Fibroblast of the aortic adventitia (primary cell): ENCODE results near the gene BUB1B. TPM values are rescaled to one million over a fixed set of nuclear protein-coding genes. Genes with fewer than 3 reads are reported as not detected.

Experiments used
- DNase-seq: peaks from one replicate; pipeline ENCODE4 v3.0.0-alpha.2; 2010; ENCODE audit warnings: low read depth
- H3K4me3 ChIP-seq: 2 replicates; pipeline ENCODE4 v1.5.1; 2011; ENCODE audit warnings: low read depth, mild to moderate bottlenecking, control low read depth, low read length, moderate library complexity
- total RNA-seq: library from RNA; depleted of rRNA; stranded (reverse); fragments of >200 nt; gene quantifications from 2 replicates; pipeline ENCODE4 v1.2.3, GENCODE V29; 2012; ENCODE audit warnings: low replicate concordance
- TF ChIP-seq, protein P1 (sequence below): IDR thresholded peaks from 2 replicates; pipeline ENCODE4 v1.5.1; 2011; ENCODE audit warnings: mild to moderate bottlenecking, low read length, control low read depth, inconsistent platforms; ENCODE audit not compliant: insufficient read depth

Gene BUB1B
- total RNA-seq, 1 donor = 35.2 TPM

DNA sequence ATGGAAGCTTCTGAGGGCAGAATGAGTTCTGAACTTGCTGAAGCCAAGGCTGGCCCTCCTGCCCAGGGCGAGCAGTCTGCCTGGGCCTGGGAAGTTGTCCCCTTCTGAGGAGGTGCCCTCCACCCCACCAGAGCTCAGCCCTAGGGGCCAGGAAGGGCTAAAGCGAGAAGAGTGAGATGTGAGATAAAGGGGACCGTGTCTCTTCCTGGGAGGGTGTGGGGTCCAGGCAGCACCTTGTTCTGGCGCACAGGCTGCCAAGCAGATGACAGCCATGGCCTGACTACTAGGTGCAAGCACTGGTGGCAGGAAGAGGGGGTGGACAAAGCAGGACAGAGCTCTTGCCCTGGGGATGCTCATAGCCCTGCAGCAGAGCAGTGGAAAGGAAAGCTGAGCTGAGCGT lies 81.7 kb downstream of the BUB1B start:
- no peak for DNase-seq
- TF ChIP-seq, protein P1, sequence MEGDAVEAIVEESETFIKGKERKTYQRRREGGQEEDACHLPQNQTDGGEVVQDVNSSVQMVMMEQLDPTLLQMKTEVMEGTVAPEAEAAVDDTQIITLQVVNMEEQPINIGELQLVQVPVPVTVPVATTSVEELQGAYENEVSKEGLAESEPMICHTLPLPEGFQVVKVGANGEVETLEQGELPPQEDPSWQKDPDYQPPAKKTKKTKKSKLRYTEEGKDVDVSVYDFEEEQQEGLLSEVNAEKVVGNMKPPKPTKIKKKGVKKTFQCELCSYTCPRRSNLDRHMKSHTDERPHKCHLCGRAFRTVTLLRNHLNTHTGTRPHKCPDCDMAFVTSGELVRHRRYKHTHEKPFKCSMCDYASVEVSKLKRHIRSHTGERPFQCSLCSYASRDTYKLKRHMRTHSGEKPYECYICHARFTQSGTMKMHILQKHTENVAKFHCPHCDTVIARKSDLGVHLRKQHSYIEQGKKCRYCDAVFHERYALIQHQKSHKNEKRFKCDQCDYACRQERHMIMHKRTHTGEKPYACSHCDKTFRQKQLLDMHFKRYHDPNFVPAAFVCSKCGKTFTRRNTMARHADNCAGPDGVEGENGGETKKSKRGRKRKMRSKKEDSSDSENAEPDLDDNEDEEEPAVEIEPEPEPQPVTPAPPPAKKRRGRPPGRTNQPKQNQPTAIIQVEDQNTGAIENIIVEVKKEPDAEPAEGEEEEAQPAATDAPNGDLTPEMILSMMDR = no peak
- no peak overlapping the region for H3K4me3 ChIP-seq

DNA sequence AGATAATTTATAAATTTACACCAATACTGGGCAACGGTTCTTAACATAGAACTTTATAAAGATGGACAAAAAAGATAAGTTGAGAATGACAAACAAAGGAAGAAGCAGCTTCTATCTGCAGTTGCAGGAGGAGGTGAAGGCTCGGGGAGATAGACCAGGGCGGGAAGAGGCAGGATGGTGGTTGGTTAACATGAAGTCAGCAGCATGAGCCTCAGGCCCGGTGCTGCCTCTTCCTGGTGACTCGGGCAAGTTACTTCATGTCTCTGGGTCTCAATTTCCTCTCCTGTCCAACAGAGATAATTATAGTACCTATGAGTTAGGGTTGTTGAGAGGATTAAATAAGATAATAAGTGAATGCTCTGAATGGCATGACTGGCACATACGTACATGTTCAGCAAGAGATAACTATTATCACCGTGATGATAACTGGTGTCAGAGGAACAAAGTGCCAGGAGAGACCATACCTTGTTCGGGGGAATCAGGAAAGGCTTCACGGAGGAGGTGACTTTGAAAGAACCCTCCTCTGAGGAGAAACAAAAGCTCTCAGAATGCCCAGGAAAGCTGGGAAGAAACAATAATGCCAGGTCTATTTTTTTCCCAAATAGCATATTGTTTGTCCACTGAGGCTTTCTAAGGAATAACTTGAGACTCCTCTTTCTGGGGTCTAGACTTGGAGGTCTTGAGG lies 82.4 kb downstream of the BUB1B start:
- no peak for DNase-seq

DNA sequence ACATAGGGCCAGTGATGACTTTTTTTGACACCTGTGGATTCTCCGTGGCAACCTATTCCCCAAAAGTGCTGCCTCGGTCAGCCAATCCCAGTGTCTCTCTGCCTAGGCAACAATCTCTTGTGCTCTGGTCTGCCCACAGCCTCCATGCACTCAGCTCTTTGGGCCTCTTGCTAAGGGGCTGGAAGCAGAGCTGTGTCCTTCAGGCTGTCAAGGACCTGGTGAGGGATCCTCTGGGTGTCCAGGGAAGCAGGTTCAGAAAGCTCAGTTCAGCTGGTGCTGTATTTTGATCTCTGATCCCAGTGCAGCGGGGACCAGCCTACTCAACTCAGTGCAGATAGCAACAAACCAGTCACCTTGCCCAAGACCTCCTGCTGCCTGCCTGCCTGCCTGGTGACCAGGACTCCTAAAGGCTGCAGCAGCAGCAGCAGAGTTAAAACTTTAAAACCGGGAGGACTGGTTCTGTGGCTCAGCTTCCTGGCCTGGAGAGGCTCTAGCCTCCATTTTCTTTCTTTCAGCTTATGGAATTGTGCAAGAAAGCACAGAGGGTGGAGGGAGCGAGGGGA lies 84.2 kb downstream of the BUB1B start:
- TF ChIP-seq, protein P1 = no peak
- no peak for DNase-seq
- H3K4me3 ChIP-seq = no peak overlapping the region

More for the DNA sequence above, 82.4 kb downstream of the BUB1B start:
- H3K4me3 ChIP-seq = no peak overlapping the region
- TF ChIP-seq, protein P1 = no peak

DNA sequence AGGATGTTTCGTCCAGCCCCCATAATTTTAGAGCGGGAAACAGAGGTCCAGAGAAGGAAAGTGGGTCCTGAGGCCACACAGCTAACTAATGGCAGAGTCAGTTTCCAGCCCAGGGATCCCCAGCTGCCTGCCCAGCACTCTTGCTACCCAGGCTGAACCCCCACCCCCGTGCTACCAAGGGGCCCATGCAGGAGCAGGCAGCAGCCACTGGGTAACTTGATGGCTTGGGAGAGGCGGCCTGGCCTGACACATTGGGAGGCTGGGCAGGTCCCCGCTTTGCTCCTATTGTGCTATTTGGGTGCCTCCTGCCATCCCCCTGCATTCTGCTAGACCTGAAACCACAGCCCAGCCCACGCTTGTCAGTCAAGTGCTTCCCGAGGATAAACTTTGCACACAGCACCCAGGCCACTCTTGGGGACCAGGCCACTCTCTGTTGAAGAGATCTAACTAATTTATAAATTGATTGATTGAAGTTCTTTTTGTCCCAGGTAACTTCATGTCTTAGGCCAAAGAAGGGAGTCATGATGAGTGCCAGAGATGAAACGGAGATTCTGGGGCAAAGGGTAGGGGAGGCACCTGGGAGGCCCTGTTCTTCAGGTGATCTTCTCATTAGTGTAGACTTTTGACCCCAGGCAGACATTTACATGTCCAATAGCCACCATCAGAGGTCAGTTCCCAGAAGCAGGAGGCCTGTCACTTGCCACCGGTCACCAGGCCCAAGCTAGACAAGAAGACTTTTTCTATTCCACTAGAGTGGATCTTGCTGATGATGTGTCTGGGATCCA lies 85.0 kb downstream of the BUB1B start:
- TF ChIP-seq, protein P1 = no peak
- no peak for DNase-seq
- H3K4me3 ChIP-seq = no peak overlapping the region

DNA sequence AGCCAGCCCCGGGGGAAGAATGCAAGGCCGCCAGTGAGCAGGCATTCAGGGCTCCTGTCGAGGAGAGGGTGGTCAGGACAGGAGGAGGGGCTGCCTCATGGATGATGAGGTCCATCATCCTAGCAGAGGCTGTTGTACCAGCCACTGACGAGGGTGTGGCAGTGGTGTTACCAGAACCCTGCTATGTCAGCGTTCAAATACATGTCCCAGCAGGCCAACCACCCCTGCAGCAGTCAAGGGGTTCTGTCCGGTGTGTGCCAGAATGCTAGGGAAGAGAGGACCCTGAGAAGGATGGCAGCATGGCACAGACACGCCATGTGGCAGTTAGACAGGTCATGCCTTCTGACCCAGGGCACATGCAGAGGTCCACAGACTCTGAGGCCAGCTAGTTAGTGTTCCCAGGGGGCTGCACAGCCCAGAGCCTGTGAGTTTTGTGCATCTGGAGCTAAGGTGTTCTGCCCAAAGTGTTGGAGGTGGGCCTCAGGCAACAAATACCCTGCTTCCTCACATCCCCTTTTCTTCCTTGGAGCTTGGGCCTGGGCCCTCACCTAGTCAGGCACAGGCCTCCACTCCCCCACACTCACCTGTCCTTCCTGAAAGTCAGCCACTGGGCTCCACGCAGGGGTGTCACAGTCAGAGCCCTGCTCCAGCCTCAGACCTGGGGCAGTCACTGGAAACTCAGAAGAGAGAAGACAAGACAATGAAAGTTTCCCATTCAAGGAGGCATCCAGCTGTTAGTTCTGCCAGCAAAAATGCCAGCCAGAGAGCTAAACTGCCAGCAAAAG lies 85.8 kb downstream of the BUB1B start:
- TF ChIP-seq, protein P1 = no peak
- DNase-seq = no peak
- H3K4me3 ChIP-seq = no peak overlapping the region

DNA sequence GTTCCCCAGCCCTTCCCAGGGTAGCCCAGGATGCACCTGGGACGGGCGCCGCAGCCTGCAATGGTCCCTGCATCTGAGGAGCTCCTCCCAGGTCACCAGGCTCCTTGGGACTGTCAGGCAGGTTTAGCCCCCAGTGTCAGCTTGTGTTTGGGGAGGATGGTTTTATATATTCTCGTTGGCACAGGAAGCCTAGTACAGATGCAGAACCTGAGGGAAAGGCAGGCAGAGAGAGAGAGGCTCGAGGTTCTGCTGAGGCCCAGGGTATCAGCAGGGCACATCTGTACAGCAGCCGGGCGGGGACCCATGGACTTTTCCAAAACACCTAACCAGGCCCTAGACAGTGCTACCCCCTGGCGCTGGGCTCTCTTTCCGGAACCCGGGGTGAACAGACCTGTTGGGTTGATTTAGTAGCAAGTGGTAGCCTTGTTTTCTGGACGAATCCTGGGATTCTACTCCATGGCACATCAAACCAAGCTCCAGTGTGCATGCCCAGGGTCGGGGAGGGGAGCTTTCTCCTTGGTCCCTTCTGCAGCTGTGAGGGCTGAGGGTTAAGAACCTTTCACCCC lies 86.6 kb downstream of the BUB1B start:
- TF ChIP-seq, protein P1 = no peak
- H3K4me3 ChIP-seq = no peak overlapping the region
- no peak for DNase-seq
